HepG2 (cell line): Measurements from ENCODE around the gene COG4. TPM values are rescaled to one million over a fixed set of nuclear protein-coding genes. Genes with fewer than 3 reads are reported as not detected.
A peak's percentile ranks its signal among the peaks of the same experiment; 100 is the strongest.

ENCODE experiments used
- CHCHD3 ChIP-seq: sonication (generic); formaldehyde crosslinking; IDR thresholded peaks from 2 replicates; pipeline ENCODE4 v1.8.0; 2022; ENCODE audit warnings: mild to moderate bottlenecking, missing genetic modification reagents, moderate library complexity
- FOSL2 ChIP-seq: sonication (generic); formaldehyde crosslinking; IDR thresholded peaks from 2 replicates; pipeline ENCODE4 v1.4.0; 2020; ENCODE audit warnings: missing genetic modification reagents
- IRX3 ChIP-seq: sonication (generic); formaldehyde crosslinking; IDR thresholded peaks from 2 replicates; pipeline ENCODE4 v1.8.1; 2023; ENCODE audit warnings: mild to moderate bottlenecking, low read depth, missing genetic modification reagents, borderline replicate concordance
- KLF16 ChIP-seq, 2 experiments: sonication (generic) in 1 of 2; formaldehyde crosslinking in 1 of 2; IDR thresholded peaks; 2 replicates each; pipeline versions ENCODE4 v1.6.1 to v1.8.0; 2016 to 2023; ENCODE audit warnings: missing genetic modification reagents in 2 of 2, missing compliant biosample characterization in 1 of 2
- NFYB ChIP-seq: sonication (generic); formaldehyde crosslinking; IDR thresholded peaks from 2 replicates; pipeline ENCODE4 v1.4.0; 2020; ENCODE audit warnings: missing genetic modification reagents
- PBX2 ChIP-seq: IDR thresholded peaks from 2 replicates; pipeline ENCODE4 v1.6.1; 2016; ENCODE audit warnings: control low read depth
- PRDM15 ChIP-seq: sonication (generic); formaldehyde crosslinking; IDR thresholded peaks from 2 replicates; pipeline ENCODE4 v1.4.0; 2020; ENCODE audit warnings: missing genetic modification reagents
- SATB2 ChIP-seq: sonication (generic); formaldehyde crosslinking; IDR thresholded peaks from 2 replicates; pipeline ENCODE4 v1.5.0; 2020; ENCODE audit warnings: missing genetic modification reagents
- SMAD1 ChIP-seq: sonication (generic); formaldehyde crosslinking; IDR thresholded peaks from 2 replicates; pipeline ENCODE4 v1.4.0; 2020; ENCODE audit warnings: missing genetic modification reagents, low read depth, mild to moderate bottlenecking, borderline replicate concordance
- TEF ChIP-seq: sonication (generic); formaldehyde crosslinking; IDR thresholded peaks from 2 replicates; pipeline ENCODE4 v1.5.0; 2020; ENCODE audit warnings: missing genetic modification reagents
- ZBTB10 ChIP-seq: sonication (generic); formaldehyde crosslinking; IDR thresholded peaks from 2 replicates; pipeline ENCODE4 v1.4.0; 2020; ENCODE audit warnings: missing genetic modification reagents, borderline replicate concordance
- ZNF296 ChIP-seq: sonication (generic); formaldehyde crosslinking; conservative IDR thresholded peaks from 2 replicates; pipeline ENCODE4 v1.5.0; 2020; ENCODE audit warnings: mild to moderate bottlenecking, missing genetic modification reagents
- ZNF432 ChIP-seq: sonication (generic); formaldehyde crosslinking; IDR thresholded peaks from 2 replicates; pipeline ENCODE4 v1.5.0; 2020; ENCODE audit warnings: missing genetic modification reagents, mild to moderate bottlenecking, borderline replicate concordance
- ZNF609 ChIP-seq: sonication (generic); formaldehyde crosslinking; IDR thresholded peaks from 2 replicates; pipeline ENCODE4 v1.4.0; 2020; ENCODE audit warnings: mild to moderate bottlenecking, missing genetic modification reagents, borderline replicate concordance
- polyA plus RNA-seq, 8 experiments: library from polyadenylated mRNA; depleted of rRNA in 3 of 8; stranded (reverse) in 7 of 8; unstranded in 1 of 8; fragments of >200 nt; fragmentation: Illumina TruSeq in 4 of 8; extraction: Trizol in 4 of 8; gene quantifications; 2 replicates each; pipeline versions ENCODE4 v1.2.1 to v1.2.3, GENCODE V29; 2011 to 2016; ENCODE audit warnings: low read depth in 4 of 8, missing spikeins in 1 of 8, mixed read lengths in 1 of 8; ENCODE audit not compliant: insufficient read depth in 1 of 8
- total RNA-seq, 5 experiments: library from RNA; depleted of rRNA; stranded (reverse); fragments of >200 nt; fragmentation: Illumina TruSeq; extraction: Trizol; gene quantifications; 2 replicates each; pipeline ENCODE4 v1.2.3, GENCODE V29; 2016; ENCODE audit warnings: low read depth in 1 of 5

Gene COG4
- total and polyA plus RNA-seq, 2 of the 13 experiments (the other 11 are each of a cell fraction or from before 2014, with no cell fraction given): 51.1 to 73.8 TPM

GRCh38 chr16:70438969-70439862, 84.1 kb downstream of the COG4 start, which contains the start of gene ST3GAL2 (continued):
- TF ChIP-seq ZNF609 (peak; percentile 81), NFYB (CRISPR knock-in tag) (no peak), ZBTB10 (peak; percentile 19; the same call in 1 of the 2 replicates), ZNF296 (CRISPR knock-in tag) (no peak), FOSL2 (CRISPR knock-in tag) (peak; percentile 19; the same call in 1 of the 2 replicates), SATB2 (no peak; the same call in 1 of the 2 replicates), SMAD1 (no peak), IRX3 (CRISPR knock-in tag) (no peak), PBX2 (no peak), PRDM15 (CRISPR knock-in tag) (no peak), CHCHD3 (peak; percentile 34; the same call in 1 of the 2 replicates), KLF16 (CRISPR knock-in tag; IDR thresholded peaks at IDR 0.05) (no peak), TEF (CRISPR knock-in tag) (0 out of 2 replicates have a peak, but pooled peaks have one; percentile 18), ZNF432 (CRISPR knock-in tag) (no peak)
